CD4-positive, alpha-beta T cell (primary cell): ENCODE results near the gene PPM1J. TPM values are rescaled to one million over a fixed set of nuclear protein-coding genes. Genes with fewer than 3 reads are reported as not detected.

Source experiments
- ATAC-seq: fragments of 200-7000 bp; cut with Tn5 transposase; one replicate; pipeline ENCODE4 v1.10.0; 2022; ENCODE audit warnings: mild to moderate bottlenecking; ENCODE audit not compliant: poor library complexity
- CTCF ChIA-PET: fragments of 350-600 bp; sonication (Branson Sonifier 250); formaldehyde crosslinking; loops from one replicate; lab custom pipeline; 2021; ENCODE audit warnings: antibody characterized with exemption, inconsistent platforms; lab: Charles Lee
- POLR2A ChIA-PET: fragments of 350-600 bp; sonication (Branson Sonifier 250); formaldehyde crosslinking; loops from one replicate; lab custom pipeline; 2021; ENCODE audit warnings: antibody characterized with exemption, inconsistent platforms; lab: Charles Lee
- DNase-seq, 14 experiments: peaks; one replicate each; pipeline ENCODE4 v3.0.0-alpha.2; 2013 to 2020; ENCODE audit warnings: mixed read lengths in 2 of 14
- H3K27ac ChIP-seq, 2 donors: one replicate each; pipeline versions ENCODE4 v1.5.1 to v1.7.0; 2013; ENCODE audit warnings: low read length in 2 of 2, low read depth in 1 of 2, mild to moderate bottlenecking in 1 of 2
- H3K27me3 ChIP-seq, 2 experiments: 1 replicate in 1 of 2; 2 replicates in 1 of 2; pipeline versions ENCODE4 v1.6.1 to v1.7.0; 2013; ENCODE audit warnings: low read length in 2 of 2, control low read depth in 1 of 2, mild to moderate bottlenecking in 1 of 2, moderate library complexity in 1 of 2; ENCODE audit not compliant: insufficient read depth in 2 of 2, control insufficient read depth in 1 of 2
- H3K36me3 ChIP-seq: one replicate; pipeline ENCODE4 v1.6.1; 2013; ENCODE audit warnings: low read length, control low read depth; ENCODE audit not compliant: insufficient read depth
- H3K4me1 ChIP-seq: one replicate; pipeline ENCODE4 v1.6.1; 2013; ENCODE audit warnings: low read length, control low read depth; ENCODE audit not compliant: insufficient read depth
- H3K4me3 ChIP-seq: one replicate; pipeline ENCODE4 v1.5.1; 2013; ENCODE audit warnings: mild to moderate bottlenecking, low read length, moderate library complexity
- H3K9me3 ChIP-seq, 2 experiments: 1 replicate in 1 of 2; 2 replicates in 1 of 2; pipeline versions ENCODE4 v1.6.1 to v1.7.0; 2013; ENCODE audit warnings: low read length in 2 of 2, mild to moderate bottlenecking in 2 of 2, control low read depth in 1 of 2, moderate library complexity in 1 of 2; ENCODE audit not compliant: control insufficient read depth in 1 of 2, insufficient read depth in 1 of 2
- H3K27ac Mint-ChIP-seq: one replicate; pipeline ENCODE4 v1.8.0; 2020; ENCODE audit warnings: mixed read lengths
- H3K27me3 Mint-ChIP-seq: one replicate; pipeline ENCODE4 v1.8.0; 2021; ENCODE audit warnings: mixed read lengths
- H3K36me3 Mint-ChIP-seq: one replicate; pipeline ENCODE4 v1.8.0; 2021; ENCODE audit warnings: low read depth, mixed read lengths
- H3K4me1 Mint-ChIP-seq: one replicate; pipeline ENCODE4 v1.8.0; 2021; ENCODE audit warnings: low read depth, mixed read lengths
- H3K4me3 Mint-ChIP-seq: one replicate; pipeline ENCODE4 v1.8.0; 2020; ENCODE audit warnings: mild to moderate bottlenecking, mixed read lengths
- H3K9me3 Mint-ChIP-seq: one replicate; pipeline ENCODE4 v1.8.0; 2020; ENCODE audit warnings: mixed read lengths
- intact Hi-C, 2 experiments: fragments of 100-400 bp; cut with DNase I in 1 of 2; cut with micrococcal nuclease in 1 of 2; formaldehyde crosslinking; loops; one replicate each; pipeline versions ENCODE4 v1.15.1 to v1.9.0; 2023 to 2025; cut with DNase I, micrococcal nuclease
- total RNA-seq, 174 experiments: library from RNA in 2 of 174; stranded (reverse) in 2 of 174; gene quantifications; one replicate each; pipeline ENCODE4 v1.2.3 and lab custom pipeline; 2021 to 2026
- TF ChIP-seq, protein P1 (sequence below): fragments of 200-600 bp; IDR thresholded peaks from one replicate; pipeline ENCODE4 v1.8.0; 2022; ENCODE audit warnings: antibody characterized with exemption, mild to moderate bottlenecking

The PPM1J gene
- total RNA-seq, 2 experiments from 2014 or later, result 0.39 to 0.49 TPM

DNA sequence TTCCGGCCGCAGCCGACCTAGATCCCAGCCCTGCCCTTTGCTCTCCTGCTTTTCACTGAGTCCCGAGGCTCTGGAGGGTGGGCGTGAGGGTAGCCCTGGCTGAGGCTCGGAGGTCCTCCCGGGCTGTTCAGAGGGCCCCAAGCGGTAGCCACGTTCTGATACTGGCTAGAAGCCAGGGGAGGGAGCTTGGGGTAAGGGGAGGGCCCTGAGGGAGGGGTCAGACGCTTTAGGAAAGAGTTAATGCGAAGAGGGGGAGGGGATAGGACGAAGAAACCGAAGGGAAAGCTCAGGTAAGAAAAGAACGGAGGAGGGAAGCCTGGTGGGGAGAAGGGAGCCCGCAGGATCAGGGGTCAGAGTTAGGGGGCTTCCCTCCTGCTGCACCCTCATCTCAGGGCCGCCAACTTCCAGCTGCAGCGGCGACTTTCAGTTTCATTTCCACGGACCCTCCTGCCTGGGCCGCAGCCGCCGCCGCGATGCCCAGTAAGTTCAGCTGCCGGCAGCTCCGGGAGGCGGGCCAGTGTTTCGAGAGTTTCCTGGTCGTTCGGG is 40.6 kb downstream of the PPM1J start, which contains the start of gene MOV10:
TSS of gene MOV10 (plus strand) at position 220 of the 546 bp plus-strand sequence. CDS start at position 474, 254 bp downstream.
- peak; percentile 55 for ATAC-seq
- intact Hi-C loops, result loop anchor here (2.0 to 5.0 kb wide), 2 partner anchors 37 to 50 kb away; no protein-coding TSS in a partner anchor
- CTCF ChIA-PET, result interaction anchor here (0.6 to 2.7 kb wide), 14 partner anchors 14 to 398 kb away, joined by 3 to 12 read pairs (median 4); partner anchors contain the start of genes CAPZA1, LRIG2 and PPM1J

DNA sequence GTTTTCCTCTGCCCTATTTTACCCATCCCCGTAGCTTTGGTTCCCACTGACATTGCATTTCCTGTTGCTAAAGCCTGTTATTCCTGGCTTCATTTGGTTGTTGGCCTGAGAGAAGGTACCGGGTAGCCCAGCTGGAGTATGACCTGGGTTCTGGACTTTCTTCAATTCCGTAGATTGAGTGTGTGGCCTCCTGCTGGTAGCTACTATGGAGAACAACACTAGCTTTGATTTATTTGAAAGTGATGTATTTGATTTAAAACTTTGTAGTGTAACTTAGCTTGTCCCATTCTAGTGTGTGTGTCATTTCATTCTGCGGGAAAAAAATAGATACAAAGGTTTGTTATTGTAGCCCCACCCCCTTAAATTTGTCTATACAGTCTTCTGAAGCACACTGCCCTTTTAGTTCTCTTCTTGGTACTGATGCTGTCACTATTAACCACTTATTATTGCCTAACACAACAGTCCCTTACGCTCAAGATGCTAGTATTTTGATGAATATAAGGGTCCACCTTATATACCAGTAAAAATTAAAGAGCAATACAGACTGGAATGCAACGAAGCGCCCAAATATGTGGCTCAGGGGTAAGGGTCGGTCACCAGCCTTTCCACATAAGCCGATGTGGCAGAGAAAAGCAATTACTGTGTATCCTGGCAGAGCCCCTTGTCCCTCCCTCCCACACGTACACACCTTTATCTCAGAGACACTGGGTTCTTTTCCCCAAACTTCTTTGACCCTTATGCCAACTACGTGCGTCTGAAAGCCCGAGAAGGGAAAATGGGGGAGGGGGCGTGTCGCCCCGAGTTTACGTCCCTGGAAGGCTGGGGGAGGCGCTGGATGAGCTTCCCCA is 41.3 kb downstream of the PPM1J start:
- Mint-ChIP-seq H3K9me3 (no peaks in the 10 kb centered on the region), H3K4me1 (peaks cover 65% of the 10 kb centered on the region), H3K27ac (peak overlapping the region; percentile 65), H3K27me3 (no peaks in the 10 kb centered on the region), H3K36me3 (peaks cover 47% of the 10 kb centered on the region), H3K4me3 (peak overlapping the region; percentile 98)
- H3K27ac ChIP-seq, result peak overlapping the region; percentile 38 to 68
- POLR2A ChIA-PET, result interaction anchor here (0.6 to 4.7 kb wide), 15 partner anchors 10 to 399 kb away, joined by 3 to 134 read pairs (median 5); partner anchors contain the start of genes CAPZA1, LRIG2, PPM1J and RHOC
- no peaks in the 10 kb centered on the region for H3K9me3 ChIP-seq
- H3K36me3 ChIP-seq, result peaks cover 24% of the 10 kb centered on the region
- DNase-seq, result peak in 5 of 14 experiments; percentile 9 to 63 (median 34)
- peak overlapping the region; percentile 93 for H3K4me3 ChIP-seq
- H3K27me3 ChIP-seq, result no peaks in the 10 kb centered on the region
- peaks cover 22% of the 10 kb centered on the region for H3K4me1 ChIP-seq
- TF ChIP-seq, protein P1, sequence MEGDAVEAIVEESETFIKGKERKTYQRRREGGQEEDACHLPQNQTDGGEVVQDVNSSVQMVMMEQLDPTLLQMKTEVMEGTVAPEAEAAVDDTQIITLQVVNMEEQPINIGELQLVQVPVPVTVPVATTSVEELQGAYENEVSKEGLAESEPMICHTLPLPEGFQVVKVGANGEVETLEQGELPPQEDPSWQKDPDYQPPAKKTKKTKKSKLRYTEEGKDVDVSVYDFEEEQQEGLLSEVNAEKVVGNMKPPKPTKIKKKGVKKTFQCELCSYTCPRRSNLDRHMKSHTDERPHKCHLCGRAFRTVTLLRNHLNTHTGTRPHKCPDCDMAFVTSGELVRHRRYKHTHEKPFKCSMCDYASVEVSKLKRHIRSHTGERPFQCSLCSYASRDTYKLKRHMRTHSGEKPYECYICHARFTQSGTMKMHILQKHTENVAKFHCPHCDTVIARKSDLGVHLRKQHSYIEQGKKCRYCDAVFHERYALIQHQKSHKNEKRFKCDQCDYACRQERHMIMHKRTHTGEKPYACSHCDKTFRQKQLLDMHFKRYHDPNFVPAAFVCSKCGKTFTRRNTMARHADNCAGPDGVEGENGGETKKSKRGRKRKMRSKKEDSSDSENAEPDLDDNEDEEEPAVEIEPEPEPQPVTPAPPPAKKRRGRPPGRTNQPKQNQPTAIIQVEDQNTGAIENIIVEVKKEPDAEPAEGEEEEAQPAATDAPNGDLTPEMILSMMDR, result peak; percentile 56
- intact Hi-C loops, result loop anchor here (1.0 to 5.0 kb wide), 3 partner anchors 37 to 56 kb away; no protein-coding TSS in a partner anchor
- CTCF ChIA-PET, result interaction anchor here (1.0 to 2.7 kb wide), 14 partner anchors 10 to 283 kb away, joined by 3 to 12 read pairs (median 4); partner anchors contain the start of genes CAPZA1, PPM1J and ST7L
- ATAC-seq, result peak; percentile 48

More for the DNA sequence above, 40.6 kb downstream of the PPM1J start, which contains the start of gene MOV10:
- Mint-ChIP-seq H3K4me1 (peaks cover 69% of the 10 kb centered on the region), H3K36me3 (peaks cover 40% of the 10 kb centered on the region), H3K27me3 (no peaks in the 10 kb centered on the region), H3K4me3 (peak within 1 kb of the TSS; percentile 98), H3K9me3 (no peaks in the 10 kb centered on the region), H3K27ac (peak within 1 kb of the TSS; percentile 65)
- peak; percentile 31 to 80 (median 42) for DNase-seq
- no peaks in the 10 kb centered on the region for H3K27me3 ChIP-seq
- H3K9me3 ChIP-seq, result no peaks in the 10 kb centered on the region
- H3K36me3 ChIP-seq, result peaks cover 17% of the 10 kb centered on the region
- peaks cover 22% of the 10 kb centered on the region for H3K4me1 ChIP-seq
- POLR2A ChIA-PET, result interaction anchor here (0.8 to 4.7 kb wide), 16 partner anchors 9 to 399 kb away, joined by 3 to 134 read pairs (median 5); partner anchors contain the start of genes CAPZA1, LRIG2, PPM1J and RHOC
- TF ChIP-seq, protein P1, result no peak
- H3K4me3 ChIP-seq, result peak within 1 kb of the TSS; percentile 93
- H3K27ac ChIP-seq, result peak within 1 kb of the TSS; percentile 38 to 68

DNA sequence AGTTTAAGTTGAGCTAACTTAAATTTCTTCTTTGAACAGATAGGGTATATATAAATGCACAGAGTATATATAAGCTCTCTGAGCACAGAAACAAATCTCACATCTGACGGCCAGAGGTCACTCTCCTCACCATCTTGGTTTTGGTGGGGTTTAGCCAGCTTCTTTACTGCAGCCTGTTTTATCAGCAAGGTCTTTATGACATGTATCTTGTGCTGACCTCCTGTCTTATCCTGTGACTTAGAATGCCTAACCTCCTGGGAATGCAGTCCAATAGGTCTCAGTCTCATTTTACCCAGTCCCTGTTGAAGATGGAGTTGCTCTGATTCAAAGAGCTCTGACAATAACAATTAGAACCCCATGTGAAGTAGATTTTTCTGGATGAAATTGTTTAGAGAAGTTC is 42.3 kb downstream of the PPM1J start:
- TF ChIP-seq, protein P1, result no peak
- POLR2A ChIA-PET, result interaction anchor here (0.6 to 4.7 kb wide), 6 partner anchors 10 to 282 kb away, joined by 3 to 134 read pairs (median 34); partner anchors contain the start of genes CAPZA1, PPM1J and ST7L
- intact Hi-C loops, result loop anchor here in 1 of 2 experiments (1.0 to 5.0 kb wide), 2 partner anchors 36 to 55 kb away; no protein-coding TSS in a partner anchor
- no peak overlapping the region for H3K4me3 ChIP-seq
- DNase-seq (no peak), ATAC-seq (no peak)
- Mint-ChIP-seq H3K27me3 (no peaks in the 10 kb centered on the region), H3K36me3 (peaks cover 53% of the 10 kb centered on the region), H3K4me1 (peaks cover 63% of the 10 kb centered on the region), H3K4me3 (peak overlapping the region; percentile 82), H3K9me3 (no peaks in the 10 kb centered on the region), H3K27ac (peak overlapping the region; percentile 65)
- no peaks in the 10 kb centered on the region for H3K9me3 ChIP-seq
- no peaks in the 10 kb centered on the region for H3K27me3 ChIP-seq
- peaks cover 30% of the 10 kb centered on the region for H3K36me3 ChIP-seq
- peak overlapping the region in 1 of 2 donors; percentile 23 for H3K27ac ChIP-seq
- CTCF ChIA-PET, result interaction anchor here (1.1 to 2.7 kb wide), 7 partner anchors 9 to 59 kb away, joined by 3 to 12 read pairs (median 4); partner anchors contain the start of genes CAPZA1 and ST7L
- H3K4me1 ChIP-seq, result peaks cover 22% of the 10 kb centered on the region
